GM18505 (cell line): Measurements from ENCODE around the gene ASB5.
"Not testable (repeated sequence)": the region's sequence is repeated elsewhere in the genome, so short reads cannot be mapped to it uniquely, and the experiment has no call there.

Source experiments
- ATAC-seq: cut with Tn5 transposase; IDR thresholded peaks from one replicate; pipeline ENCODE4 v1.9.1; 2021; ENCODE audit not compliant: unreplicated experiment
- POLR2A ChIP-seq: IDR thresholded peaks from 4 replicates; pipeline ENCODE4 v1.6.1; 2011; ENCODE audit warnings: borderline replicate concordance; ENCODE audit not compliant: insufficient read depth, insufficient read length; ENCODE audit errors: extremely low read depth

The ASB5 gene

DNA sequence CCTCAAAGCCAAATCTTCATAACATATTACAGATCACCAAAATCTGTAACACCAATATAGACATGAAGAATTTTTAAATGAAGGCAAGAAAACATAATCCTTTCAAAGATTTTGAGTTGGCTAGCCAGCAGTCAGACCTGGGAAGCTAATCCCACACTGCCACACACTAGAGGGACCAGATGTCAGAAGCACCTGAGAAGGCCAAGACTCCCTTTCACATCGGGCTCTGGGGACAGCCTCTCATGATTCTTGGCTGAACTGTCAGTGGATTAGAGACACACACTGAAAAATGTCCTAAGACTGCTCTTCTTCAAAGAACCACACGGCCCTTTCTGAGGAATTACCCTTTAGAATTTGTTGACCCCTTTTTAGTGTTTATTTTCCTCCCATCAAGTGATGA is 45.5 kb downstream of the ASB5 start:
- no peak for TF ChIP-seq POLR2A
- no peak for ATAC-seq

- no peak for TF ChIP-seq POLR2A
- ATAC-seq, result no peak
Observed at GRCh38 chr4:176222149-176222548, 46.9 kb downstream of the ASB5 start.

GRCh38 chr4:176217510-176217909 is 51.5 kb downstream of the ASB5 start:
- no peak for TF ChIP-seq POLR2A
- no peak for ATAC-seq

- ATAC-seq, result not testable (repeated sequence)
Observed at GRCh38 chr4:176212351-176212750, 56.7 kb downstream of the ASB5 start.

DNA sequence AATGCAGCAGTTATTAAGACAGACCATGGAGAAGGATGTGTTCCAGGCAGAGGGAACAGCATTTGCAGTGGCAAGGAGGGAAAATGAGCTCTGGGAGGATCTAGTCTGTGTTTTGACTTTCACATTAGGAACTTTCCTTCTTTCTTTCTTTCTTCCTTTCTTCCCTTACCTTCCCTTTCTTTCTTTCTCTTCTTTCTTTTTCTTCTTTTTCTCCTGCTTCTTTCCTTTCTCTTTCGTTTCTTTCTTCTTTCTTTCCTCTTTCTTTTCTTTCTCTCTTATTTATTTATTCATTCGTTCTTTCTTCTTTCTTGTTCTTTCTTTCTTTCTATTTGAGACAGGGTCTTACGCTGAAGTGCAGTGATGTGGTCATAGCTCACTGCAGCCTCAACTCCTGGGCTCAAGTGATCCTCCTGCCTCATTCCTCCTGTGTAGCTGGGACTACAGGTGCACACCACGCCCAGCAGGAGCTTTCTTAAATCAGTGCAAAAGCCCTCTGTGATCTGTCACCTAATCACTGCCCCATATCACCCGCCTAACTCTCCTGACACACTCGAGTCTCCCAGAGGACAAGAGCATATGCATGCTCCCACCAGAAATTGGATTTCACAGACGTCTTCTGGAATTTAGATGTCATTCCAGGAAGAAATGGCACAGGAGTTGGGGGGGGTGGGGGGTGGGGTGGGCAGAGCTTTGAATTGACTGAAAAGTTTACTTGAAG is 58.3 kb downstream of the ASB5 start:
- no peak for TF ChIP-seq POLR2A
- no peak for ATAC-seq

GRCh38 chr4:176210101-176210500 is 58.9 kb downstream of the ASB5 start:
- no peak for TF ChIP-seq POLR2A
- ATAC-seq, result no peak

GRCh38 chr4:176209535-176209934 is 59.5 kb downstream of the ASB5 start:
- no peak for TF ChIP-seq POLR2A
- no peak for ATAC-seq

DNA sequence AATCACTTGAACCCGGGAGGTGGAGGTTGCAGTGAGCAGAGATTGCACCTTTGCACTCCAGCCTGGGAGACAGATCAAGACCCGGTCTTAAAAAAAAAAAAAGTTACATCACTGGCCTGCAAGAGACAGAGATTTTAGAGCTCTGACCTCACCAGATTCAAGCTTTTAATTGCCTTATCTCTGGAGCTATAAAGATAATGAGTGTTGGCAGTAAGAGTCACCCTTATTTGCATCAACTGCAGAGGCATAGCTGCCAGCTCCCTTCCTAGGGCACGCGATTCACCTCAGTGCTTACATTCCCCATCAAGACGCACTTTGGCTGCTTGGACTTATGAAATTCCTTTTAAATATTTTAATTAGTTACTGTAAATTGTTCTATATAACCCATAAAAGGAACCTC is 61.2 kb downstream of the ASB5 start:
- TF ChIP-seq POLR2A, result no peak
- no peak for ATAC-seq

DNA sequence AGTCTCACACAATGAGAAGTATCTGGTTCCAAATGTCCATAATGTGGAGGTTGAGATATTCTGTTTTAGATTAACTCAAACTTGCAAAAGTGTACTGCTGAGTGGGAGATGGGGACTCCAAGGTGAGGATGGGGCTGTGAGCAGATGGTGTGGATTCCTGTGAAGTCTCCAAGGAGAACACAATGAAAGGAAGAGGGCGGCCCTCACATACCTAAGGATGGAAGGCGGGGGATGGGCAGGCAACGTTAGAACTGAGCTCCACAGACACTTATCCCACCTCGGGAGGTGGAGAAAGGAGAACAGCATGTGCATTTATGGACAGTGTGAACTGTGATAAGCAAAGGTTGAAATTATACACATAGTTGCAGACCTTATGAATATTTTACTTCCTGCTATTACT is 63.7 kb downstream of the ASB5 start:
- no peak for TF ChIP-seq POLR2A
- no peak for ATAC-seq

GRCh38 chr4:176198316-176198903 is 70.6 kb downstream of the ASB5 start:
- TF ChIP-seq POLR2A, result no peak
- no peak for ATAC-seq

DNA sequence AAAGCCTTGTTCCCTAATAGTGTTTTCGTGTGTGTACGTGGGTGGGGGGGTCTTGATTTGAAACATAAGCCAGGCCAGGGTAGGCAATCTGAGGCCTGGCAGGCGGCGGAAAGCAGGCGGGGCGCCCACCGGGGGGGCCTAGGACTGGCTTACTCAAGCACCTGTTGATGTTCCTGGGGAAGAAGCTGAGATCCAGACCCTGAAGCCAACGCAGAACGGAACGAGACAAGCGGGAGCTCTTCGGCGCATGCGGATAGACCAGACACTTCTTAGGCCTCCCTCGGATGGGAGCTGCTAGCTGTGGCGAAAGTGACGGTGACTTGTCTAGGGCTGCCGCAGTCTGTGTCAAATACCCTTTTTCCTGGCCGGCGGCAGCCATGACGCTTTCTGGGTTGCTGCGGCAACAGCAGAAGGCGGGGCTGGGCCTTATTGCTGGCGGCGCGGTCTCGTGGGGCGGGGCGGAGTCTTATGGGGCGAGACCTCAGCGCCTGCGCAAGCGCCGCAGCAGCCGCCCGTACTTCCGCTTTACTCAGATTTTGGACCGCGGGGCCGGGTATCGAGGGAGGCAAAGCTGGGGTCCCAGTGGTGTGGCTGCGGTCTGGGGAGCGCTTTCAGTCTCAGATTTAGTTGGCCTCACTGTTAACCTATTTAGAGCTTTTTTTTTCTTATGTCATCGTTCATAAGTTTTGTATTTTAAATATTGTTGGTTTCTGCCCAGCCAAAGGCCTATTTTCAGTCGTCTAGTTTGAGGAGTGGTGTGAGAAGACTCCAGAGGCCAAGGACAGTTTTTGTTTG is 73.6 kb downstream of the ASB5 start, which contains the start of gene SPATA4:
SPATA4 (minus strand) TSS at position 402 of the 795 bp plus-strand sequence; CDS start at position 379, 23 bp downstream.
- no peak for TF ChIP-seq POLR2A
- ATAC-seq, result peak; percentile 99

- TF ChIP-seq POLR2A, result no peak
- ATAC-seq, result no peak
Observed at GRCh38 chr4:176193938-176194337, 75.1 kb downstream of the ASB5 start.

- no peak for TF ChIP-seq POLR2A
- ATAC-seq, result no peak
Observed at GRCh38 chr4:176193126-176193525, 75.9 kb downstream of the ASB5 start.

GRCh38 chr4:176191974-176192373 is 77.0 kb downstream of the ASB5 start:
- TF ChIP-seq POLR2A, result no peak
- no peak for ATAC-seq
